IMR-90 (cell line): ENCODE results near the gene SASH1. TPM values are rescaled to one million over a fixed set of nuclear protein-coding genes. Genes with fewer than 3 reads are reported as not detected.

Source experiments
- ATAC-seq: fragments of 200-7000 bp; cut with Tn5 transposase; 2 replicates; pipeline ENCODE4 v1.9.1; 2020; ENCODE audit warnings: low read depth, mild to moderate bottlenecking, moderate library complexity
- BruUV-seq: library from RNA; stranded (reverse); fragments of 400-500 nt; replicated peaks from 2 replicates; lab custom pipeline; 2021; lab: Mats Ljungman, UMichigan
- CTCF ChIA-PET: fragments of 300-600 bp; formaldehyde crosslinking; extraction: SDS; loops from one replicate; lab custom pipeline; 2021; ENCODE audit warnings: antibody characterized with exemption; lab: Yijun Ruan, JAX
- POLR2A ChIA-PET: fragments of 300-600 bp; sonication (Branson Sonifier 250); formaldehyde crosslinking; loops from one replicate; lab custom pipeline; 2022; ENCODE audit warnings: antibody characterized with exemption; ENCODE audit not compliant: unreplicated experiment; lab: Charles Lee
- DNase-seq: peaks from one replicate; pipeline ENCODE4 v3.0.0; 2013
- H2AFZ ChIP-seq: replicated peaks from 2 replicates; pipeline ENCODE3; 2013; ENCODE audit warnings: low read length, mild to moderate bottlenecking; ENCODE audit not compliant: poor library complexity
- H2AK5ac ChIP-seq: 2 replicates; pipeline ENCODE4 v1.6.1; 2013; ENCODE audit warnings: low read depth, low read length, inconsistent platforms
- H2AK9ac ChIP-seq: replicated peaks from 2 replicates; pipeline ENCODE3; 2013; ENCODE audit warnings: mild to moderate bottlenecking, low read depth, low read length, moderate library complexity; ENCODE audit not compliant: poor library complexity
- H2BK120ac ChIP-seq: 2 replicates; pipeline ENCODE4 v1.6.1; 2013; ENCODE audit warnings: low read depth, low read length, inconsistent platforms
- H2BK15ac ChIP-seq: 3 replicates; pipeline ENCODE4 v1.6.1; 2013; ENCODE audit warnings: low read depth, low read length, inconsistent platforms
- H2BK20ac ChIP-seq: 2 replicates; pipeline ENCODE4 v1.6.1; 2013; ENCODE audit warnings: low read depth, mild to moderate bottlenecking, inconsistent platforms, low read length, moderate library complexity
- H2BK5ac ChIP-seq: 2 replicates; pipeline ENCODE4 v1.6.1; 2013; ENCODE audit warnings: mild to moderate bottlenecking, low read depth, low read length, inconsistent platforms; ENCODE audit not compliant: poor library complexity, severe bottlenecking
- H3K14ac ChIP-seq: replicated peaks from 2 replicates; pipeline ENCODE4 v1.6.1; 2013; ENCODE audit warnings: low read depth, low read length, inconsistent platforms
- H3K18ac ChIP-seq: 2 replicates; pipeline ENCODE4 v1.6.1; 2013; ENCODE audit warnings: low read depth, low read length, control low read depth
- H3K23ac ChIP-seq: 2 replicates; pipeline ENCODE4 v1.6.1; 2013; ENCODE audit warnings: low read depth, low read length, inconsistent platforms
- H3K27ac ChIP-seq: 2 replicates; pipeline ENCODE4 v1.5.1; 2013; ENCODE audit warnings: mild to moderate bottlenecking, control low read depth, low read length; ENCODE audit not compliant: insufficient read depth
- H3K27me3 ChIP-seq: 2 replicates; pipeline ENCODE4 v1.6.1; 2013; ENCODE audit warnings: low read length; ENCODE audit not compliant: control insufficient read depth, insufficient read depth
- H3K36me3 ChIP-seq: 2 replicates; pipeline ENCODE4 v1.6.1; 2013; ENCODE audit warnings: low read length, mixed read lengths; ENCODE audit not compliant: control insufficient read depth, insufficient read depth
- H3K4ac ChIP-seq: 2 replicates; pipeline ENCODE4 v1.6.1; 2013; ENCODE audit warnings: low read depth, low read length, inconsistent platforms
- H3K4me1 ChIP-seq: 2 replicates; pipeline ENCODE4 v1.6.1; 2013; ENCODE audit warnings: low read length, mixed read lengths; ENCODE audit not compliant: control insufficient read depth, insufficient read depth
- H3K4me2 ChIP-seq: 2 replicates; pipeline ENCODE4 v1.6.1; 2013; ENCODE audit warnings: low read depth, mild to moderate bottlenecking, control low read depth, low read length, moderate library complexity
- H3K4me3 ChIP-seq: 2 replicates; pipeline ENCODE4 v1.5.1; 2013; ENCODE audit warnings: low read depth, mild to moderate bottlenecking, control low read depth, low read length, moderate library complexity; ENCODE audit not compliant: insufficient read depth
- H3K56ac ChIP-seq: 2 replicates; pipeline ENCODE4 v1.6.1; 2013; ENCODE audit warnings: low read length, inconsistent platforms; ENCODE audit not compliant: insufficient read depth; ENCODE audit errors: extremely low read depth
- H3K79me1 ChIP-seq, 2 experiments: 2 replicates each; pipeline ENCODE4 v1.6.1; 2013; ENCODE audit warnings: low read length in 2 of 2, inconsistent platforms in 1 of 2, low read depth in 1 of 2
- H3K9ac ChIP-seq: 2 replicates; pipeline ENCODE4 v1.6.1; 2013; ENCODE audit warnings: low read depth, low read length, control low read depth
- H3K9me1 ChIP-seq: 2 replicates; pipeline ENCODE4 v1.6.1; 2013; ENCODE audit warnings: low read length, inconsistent platforms; ENCODE audit not compliant: insufficient read depth
- H3K9me3 ChIP-seq: 2 replicates; pipeline ENCODE4 v1.6.1; 2013; ENCODE audit warnings: low read length; ENCODE audit not compliant: control insufficient read depth, insufficient read depth
- H4K20me1 ChIP-seq: 2 replicates; pipeline ENCODE4 v1.6.1; 2013; ENCODE audit warnings: low read length, inconsistent platforms; ENCODE audit not compliant: insufficient read depth
- H4K5ac ChIP-seq: 2 replicates; pipeline ENCODE4 v1.6.1; 2013; ENCODE audit warnings: mild to moderate bottlenecking, low read depth, low read length, control low read depth
- H4K8ac ChIP-seq, 2 experiments: 2 replicates each; pipeline ENCODE4 v1.6.1; 2013; ENCODE audit warnings: low read depth in 2 of 2, low read length in 2 of 2, control low read depth in 1 of 2, inconsistent platforms in 1 of 2
- H4K91ac ChIP-seq: 2 replicates; pipeline ENCODE4 v1.6.1; 2013; ENCODE audit warnings: low read depth, low read length, inconsistent platforms; ENCODE audit not compliant: insufficient read depth
- BHLHE40 ChIP-seq: fragments of 150-350 bp; IDR thresholded peaks from 2 replicates; pipeline ENCODE4 v1.6.1; 2016; ENCODE audit warnings: mild to moderate bottlenecking, low read depth, low read length
- CEBPB ChIP-seq: IDR thresholded peaks from 2 replicates; pipeline ENCODE4 v1.6.1; 2012; ENCODE audit warnings: low read depth, low read length, improper control_type of control experiment
- FOS ChIP-seq: fragments of 150-350 bp; IDR thresholded peaks from 2 replicates; pipeline ENCODE4 v1.6.1; 2016; ENCODE audit warnings: low read depth, low read length
- MXI1 ChIP-seq: IDR thresholded peaks from 2 replicates; pipeline ENCODE4 v1.6.1; 2012; ENCODE audit warnings: low read depth, mild to moderate bottlenecking, low read length, moderate library complexity, borderline replicate concordance
- SMC3 ChIP-seq: fragments of 150-350 bp; IDR thresholded peaks from 2 replicates; pipeline ENCODE4 v1.6.1; 2016; ENCODE audit warnings: low read depth, mild to moderate bottlenecking, antibody characterized with exemption, low read length, moderate library complexity
- WGBS, 2 experiments: methylation state at CpG; one replicate each; pipeline versions ENCODE4 v1.1.5 to v1.1.7; 2013; ENCODE audit warnings: missing lambda C conversion rate in 2 of 2; ENCODE audit not compliant: insufficient read length in 1 of 2; ENCODE audit errors: extremely low coverage in 2 of 2; 5-methylcytosine and 5-hydroxymethylcytosine counted together
- dilution Hi-C: fragments of 300-500 bp; cut with HindIII; formaldehyde crosslinking; loops from one replicate; pipeline ENCODE4 v1.14.3; 2018; ENCODE audit warnings: low sequenced_read_pairs; ENCODE audit not compliant: unreplicated experiment
- in situ Hi-C: fragments of 300-500 bp; cut with MboI; formaldehyde crosslinking; loops from 3 replicates; pipeline ENCODE4 v1.14.3; 2019; ENCODE audit warnings: low sequenced_read_pairs, inconsistent platforms, mixed read lengths
- intact Hi-C: fragments of 100-400 bp; cut with micrococcal nuclease; formaldehyde crosslinking; loops from 2 replicates; pipeline ENCODE4 v1.10.0; 2022
- polyA plus RNA-seq, 3 experiments: library from polyadenylated mRNA; depleted of rRNA; stranded (reverse); fragments of >200 nt; gene quantifications; 2 replicates each; pipeline ENCODE4 v1.2.3, GENCODE V29; 2012; ENCODE audit warnings: low replicate concordance in 1 of 3
- total RNA-seq: library from RNA; depleted of rRNA; stranded (reverse); fragments of >200 nt; gene quantifications from 2 replicates; pipeline ENCODE4 v1.2.3, GENCODE V29; 2012
- TF ChIP-seq, protein P1 (sequence below): conservative IDR thresholded peaks from 2 replicates; pipeline ENCODE4 v1.5.1; 2012; ENCODE audit warnings: mild to moderate bottlenecking, low read depth, low read length, improper control_type of control experiment

SASH1 gene
- total and polyA plus RNA-seq, 2 of the 4 experiments (the other 2 are of a cell fraction), result 11.6 to 16.5 TPM

DNA sequence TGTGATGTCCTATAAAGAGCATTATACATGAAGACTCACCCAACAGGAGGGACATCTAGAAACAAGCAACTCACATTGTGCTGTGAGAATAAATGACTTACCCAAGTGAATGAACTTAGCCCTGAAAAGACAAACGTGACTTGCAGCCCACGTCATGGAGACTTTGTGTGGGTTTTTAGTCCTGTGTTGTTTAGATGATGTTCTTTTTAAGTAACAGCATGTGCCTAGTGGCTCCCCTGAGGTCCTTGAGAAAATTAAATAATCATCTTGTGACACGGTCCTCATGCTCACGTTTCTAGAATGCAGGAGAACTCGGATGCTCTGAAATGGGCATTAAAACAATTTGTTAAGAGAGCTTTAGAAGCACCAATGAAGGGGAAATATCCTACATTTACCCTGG, 165.1 kb downstream of the SASH1 start (continued):
- no peak for TF ChIP-seq MXI1

DNA sequence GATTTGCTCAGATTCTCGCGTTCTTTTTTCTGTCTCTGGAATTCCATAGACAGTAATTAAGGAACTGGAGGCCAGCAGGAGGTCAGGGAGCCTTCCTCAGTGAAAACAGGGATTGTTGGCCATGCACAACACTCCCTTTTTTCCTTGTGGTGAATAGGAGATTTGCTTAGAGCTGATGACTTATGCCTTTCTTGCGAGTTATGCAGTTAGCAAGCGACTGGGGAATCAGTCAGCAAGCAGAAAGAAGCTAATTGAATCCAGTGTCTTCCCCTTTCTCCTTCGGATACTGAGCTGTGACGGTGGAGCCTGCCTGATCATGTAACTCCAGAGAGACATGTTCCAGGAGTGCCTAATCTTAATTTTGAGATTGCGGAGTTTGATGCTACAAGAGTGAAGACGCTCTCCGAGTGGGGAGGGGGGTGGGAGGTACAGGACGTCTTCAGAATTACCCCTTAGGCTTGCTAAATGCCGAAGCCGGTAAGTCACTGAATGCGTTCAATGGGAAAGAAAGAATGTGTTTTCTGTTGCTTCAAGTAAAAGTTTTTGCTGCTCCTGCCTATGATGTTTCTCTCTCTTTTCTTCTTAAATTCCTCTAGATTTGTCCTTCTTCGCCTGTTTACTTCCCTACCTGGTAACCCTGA, 165.9 kb downstream of the SASH1 start:
- ChIA-PET CTCF (interaction anchor here (0.6 to 1.4 kb wide), 4 partner anchors 10 to 328 kb away, joined by 3 to 6 read pairs (median 4); no protein-coding TSS in a partner anchor), POLR2A (interaction anchor here (0.6 to 1.2 kb wide), 3 partner anchors 14 to 275 kb away, joined by 3 to 5 read pairs (median 3); no protein-coding TSS in a partner anchor)
- Histone ChIP-seq H3K14ac (peak overlapping the region; percentile 89), H2BK15ac (peak overlapping the region; percentile 86), H4K8ac (peak overlapping the region; percentile 17 to 86), H3K9me3 (no peaks in the 10 kb centered on the region), H3K79me1 (peaks cover 30 to 61% of the 10 kb centered on the region in 2 experiments), H2AK5ac (peak overlapping the region; percentile 40), H3K56ac (peak overlapping the region; percentile 71), H2AK9ac (peak overlapping the region; percentile 8), H2BK120ac (peak overlapping the region; percentile 90), H3K4me1 (peaks cover 15% of the 10 kb centered on the region), H3K18ac (peak overlapping the region; percentile 84), H4K20me1 (no peaks in the 10 kb centered on the region; the same call in 1 of the 2 replicates), H3K27ac (peak overlapping the region; percentile 98), H2AFZ (peak overlapping the region; percentile 77), H3K4me2 (peak overlapping the region; percentile 95), H3K23ac (peak overlapping the region; percentile 96), H2BK5ac (peak overlapping the region; percentile 87), H2BK20ac (peak overlapping the region; percentile 58), H3K9me1 (peaks cover 12% of the 10 kb centered on the region), H3K36me3 (no peaks in the 10 kb centered on the region), H3K4ac (peak overlapping the region; percentile 91), H4K91ac (peak overlapping the region; percentile 77), H3K27me3 (no peaks in the 10 kb centered on the region), H3K4me3 (peak overlapping the region; percentile 60), H4K5ac (peak overlapping the region; percentile 83), H3K9ac (peak overlapping the region; percentile 99)
- in situ Hi-C loops, result no loop called here
- BruUV-seq, result TSS peak; percentile 41
- DNase-seq (peak; percentile 83), ATAC-seq (peak; percentile 50)
- intact Hi-C loops, result no loop called here
- no CpG with 5 or more reads among the region's 14 CpGs for WGBS, 2 experiments
- dilution Hi-C loops, result no loop called here
- TF ChIP-seq SMC3, result no peak
- 0 out of 2 replicates have a peak, but pooled peaks have one; percentile 4 for TF ChIP-seq BHLHE40
- TF ChIP-seq FOS, result no peak
- TF ChIP-seq, protein P1, sequence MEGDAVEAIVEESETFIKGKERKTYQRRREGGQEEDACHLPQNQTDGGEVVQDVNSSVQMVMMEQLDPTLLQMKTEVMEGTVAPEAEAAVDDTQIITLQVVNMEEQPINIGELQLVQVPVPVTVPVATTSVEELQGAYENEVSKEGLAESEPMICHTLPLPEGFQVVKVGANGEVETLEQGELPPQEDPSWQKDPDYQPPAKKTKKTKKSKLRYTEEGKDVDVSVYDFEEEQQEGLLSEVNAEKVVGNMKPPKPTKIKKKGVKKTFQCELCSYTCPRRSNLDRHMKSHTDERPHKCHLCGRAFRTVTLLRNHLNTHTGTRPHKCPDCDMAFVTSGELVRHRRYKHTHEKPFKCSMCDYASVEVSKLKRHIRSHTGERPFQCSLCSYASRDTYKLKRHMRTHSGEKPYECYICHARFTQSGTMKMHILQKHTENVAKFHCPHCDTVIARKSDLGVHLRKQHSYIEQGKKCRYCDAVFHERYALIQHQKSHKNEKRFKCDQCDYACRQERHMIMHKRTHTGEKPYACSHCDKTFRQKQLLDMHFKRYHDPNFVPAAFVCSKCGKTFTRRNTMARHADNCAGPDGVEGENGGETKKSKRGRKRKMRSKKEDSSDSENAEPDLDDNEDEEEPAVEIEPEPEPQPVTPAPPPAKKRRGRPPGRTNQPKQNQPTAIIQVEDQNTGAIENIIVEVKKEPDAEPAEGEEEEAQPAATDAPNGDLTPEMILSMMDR, result no peak
- no peak for TF ChIP-seq CEBPB
